Smooth muscle cell (in vitro differentiated cells): ENCODE data around the gene MLC1. TPM values are rescaled to one million over a fixed set of nuclear protein-coding genes. Genes with fewer than 3 reads are reported as not detected.

Experiments used
- DNase-seq: peaks from one replicate; lab custom pipeline; 2025; ENCODE audit not compliant: unreplicated experiment; lab: John Stamatoyannopoulos, UW
- H2AFZ ChIP-seq: fragments of 200-600 bp; sonication (generic); 2 replicates; pipeline ENCODE4 v1.6.0; 2016; ENCODE audit warnings: antibody characterized with exemption, low read depth, mild to moderate bottlenecking
- H3F3A ChIP-seq: fragments of 200-600 bp; sonication (generic); 2 replicates; pipeline ENCODE4 v1.6.0; 2017; ENCODE audit warnings: antibody characterized with exemption, low read depth
- H3K27ac ChIP-seq: fragments of 200-600 bp; sonication (generic); 2 replicates; pipeline ENCODE4 v1.5.1; 2016; ENCODE audit warnings: low read depth, mild to moderate bottlenecking
- H3K27me3 ChIP-seq: fragments of 200-600 bp; sonication (generic); 2 replicates; pipeline ENCODE4 v1.6.1; 2016; ENCODE audit warnings: low read depth, mild to moderate bottlenecking
- H3K36me3 ChIP-seq: fragments of 200-600 bp; sonication (generic); 2 replicates; pipeline ENCODE4 v1.5.1; 2016; ENCODE audit warnings: low read depth
- H3K4me1 ChIP-seq: fragments of 200-600 bp; sonication (generic); 2 replicates; pipeline ENCODE4 v1.5.1; 2016; ENCODE audit warnings: low read depth
- H3K4me2 ChIP-seq: fragments of 200-600 bp; sonication (generic); 2 replicates; pipeline ENCODE4 v1.6.0; 2016; ENCODE audit warnings: mild to moderate bottlenecking
- H3K4me3 ChIP-seq: fragments of 200-600 bp; sonication (generic); 2 replicates; pipeline ENCODE4 v1.5.1; 2016; ENCODE audit warnings: mild to moderate bottlenecking
- H3K79me2 ChIP-seq: fragments of 200-600 bp; sonication (generic); 2 replicates; pipeline ENCODE4 v1.6.0; 2016; ENCODE audit warnings: low read depth, mild to moderate bottlenecking
- H3K9ac ChIP-seq: fragments of 200-600 bp; sonication (generic); 2 replicates; pipeline ENCODE4 v1.6.0; 2016; ENCODE audit warnings: low read depth
- H3K9me3 ChIP-seq: fragments of 200-600 bp; sonication (generic); replicated peaks from 2 replicates; pipeline ENCODE4 v1.5.1; 2016; ENCODE audit warnings: low read depth
- H4K20me1 ChIP-seq: fragments of 200-600 bp; sonication (generic); 2 replicates; pipeline ENCODE4 v1.6.0; 2016; ENCODE audit warnings: low read depth
- WGBS: methylation state at CpG from one replicate; pipeline ENCODE4 v1.1.7; 2016; ENCODE audit warnings: low lambda C conversion rate; 5-methylcytosine and 5-hydroxymethylcytosine counted together
- polyA plus RNA-seq: library from polyadenylated mRNA; unstranded; fragments of >200 nt; fragmentation: Nextera tagmentation; extraction: Ambion mirVana; gene quantifications from 2 replicates; pipeline ENCODE4 v1.2.1, GENCODE V29; 2016
- total RNA-seq: library from RNA; depleted of rRNA; stranded (reverse); fragments of >200 nt; gene quantifications from 2 replicates; pipeline ENCODE4 v1.2.3, GENCODE V29; 2014
- TF ChIP-seq, protein P1 (sequence below): fragments of 200-600 bp; sonication (generic); IDR thresholded peaks from 2 replicates; pipeline ENCODE4 v1.5.1; 2017; ENCODE audit warnings: borderline replicate concordance, mild to moderate bottlenecking, antibody characterized with exemption; ENCODE audit not compliant: insufficient read depth, poor library complexity, severe bottlenecking

MLC1 gene
- total and polyA plus RNA-seq, 2 experiments from 2014 or later = 4.2 to 6.3 TPM

DNA sequence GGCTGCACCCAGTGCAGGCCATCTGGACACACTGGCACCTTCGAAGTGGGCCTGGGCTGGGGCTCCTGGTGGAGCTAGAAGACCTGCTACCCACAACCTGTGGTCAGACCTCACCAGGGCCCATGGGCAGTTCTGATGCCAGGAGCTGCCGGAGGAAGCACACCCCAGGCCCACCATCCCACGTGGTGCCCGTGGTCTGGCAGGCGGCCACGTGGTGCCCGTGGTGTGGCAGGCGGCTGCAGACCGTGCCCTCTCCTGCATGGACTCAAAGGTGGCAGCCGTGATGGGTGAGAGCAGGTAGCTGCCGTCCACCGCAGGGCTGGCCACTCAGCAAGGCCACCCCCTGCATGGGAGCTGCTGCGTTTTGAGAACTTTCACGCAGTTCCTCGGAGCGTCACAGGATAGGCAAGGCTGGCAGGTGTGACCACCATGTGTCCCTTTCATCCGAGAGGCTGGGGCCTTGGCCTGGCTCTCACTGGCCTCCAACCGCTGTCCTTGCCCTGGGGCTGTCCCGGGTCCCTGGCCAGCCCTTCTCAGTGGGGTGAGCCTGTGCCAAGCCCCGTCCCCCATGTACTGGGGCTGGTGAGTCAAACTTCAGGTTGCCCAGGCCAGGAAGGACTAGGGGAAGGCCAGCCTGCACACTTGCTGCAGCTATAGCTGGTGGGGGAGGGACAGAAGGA lies 68.8 kb downstream of the MLC1 start:
- H3K9ac ChIP-seq = no peak overlapping the region
- H3K27me3 ChIP-seq = peaks cover 38% of the 10 kb centered on the region
- H3K36me3 ChIP-seq = no peaks in the 10 kb centered on the region
- no peak overlapping the region for H2AFZ ChIP-seq
- H3K79me2 ChIP-seq = no peaks in the 10 kb centered on the region
- H4K20me1 ChIP-seq = no peaks in the 10 kb centered on the region
- no peaks in the 10 kb centered on the region for H3K9me3 ChIP-seq
- H3K4me1 ChIP-seq = peaks cover 5% of the 10 kb centered on the region
- DNase-seq = no peak
- TF ChIP-seq, protein P1, sequence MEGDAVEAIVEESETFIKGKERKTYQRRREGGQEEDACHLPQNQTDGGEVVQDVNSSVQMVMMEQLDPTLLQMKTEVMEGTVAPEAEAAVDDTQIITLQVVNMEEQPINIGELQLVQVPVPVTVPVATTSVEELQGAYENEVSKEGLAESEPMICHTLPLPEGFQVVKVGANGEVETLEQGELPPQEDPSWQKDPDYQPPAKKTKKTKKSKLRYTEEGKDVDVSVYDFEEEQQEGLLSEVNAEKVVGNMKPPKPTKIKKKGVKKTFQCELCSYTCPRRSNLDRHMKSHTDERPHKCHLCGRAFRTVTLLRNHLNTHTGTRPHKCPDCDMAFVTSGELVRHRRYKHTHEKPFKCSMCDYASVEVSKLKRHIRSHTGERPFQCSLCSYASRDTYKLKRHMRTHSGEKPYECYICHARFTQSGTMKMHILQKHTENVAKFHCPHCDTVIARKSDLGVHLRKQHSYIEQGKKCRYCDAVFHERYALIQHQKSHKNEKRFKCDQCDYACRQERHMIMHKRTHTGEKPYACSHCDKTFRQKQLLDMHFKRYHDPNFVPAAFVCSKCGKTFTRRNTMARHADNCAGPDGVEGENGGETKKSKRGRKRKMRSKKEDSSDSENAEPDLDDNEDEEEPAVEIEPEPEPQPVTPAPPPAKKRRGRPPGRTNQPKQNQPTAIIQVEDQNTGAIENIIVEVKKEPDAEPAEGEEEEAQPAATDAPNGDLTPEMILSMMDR = no peak
- peak overlapping the region; percentile 6 for H3K4me2 ChIP-seq
- H3K4me3 ChIP-seq = no peak overlapping the region
- 95% methylated on average over 20 of the region's 20 CpGs for WGBS
- peaks cover 4% of the 10 kb centered on the region for H3F3A ChIP-seq
- no peak overlapping the region for H3K27ac ChIP-seq

- Histone ChIP-seq H3K4me3 (no peak overlapping the region), H3K27me3 (peaks cover 46% of the 10 kb centered on the region), H3K9ac (no peak overlapping the region), H3K9me3 (no peaks in the 10 kb centered on the region), H3K36me3 (no peaks in the 10 kb centered on the region), H3K4me2 (no peak overlapping the region), H3K27ac (no peak overlapping the region), H4K20me1 (no peaks in the 10 kb centered on the region), H2AFZ (no peak overlapping the region), H3F3A (peaks cover 4% of the 10 kb centered on the region), H3K79me2 (no peaks in the 10 kb centered on the region), H3K4me1 (peaks cover 5% of the 10 kb centered on the region)
- TF ChIP-seq, protein P1 = no peak
- WGBS = 96% methylated on average over 5 of the region's 30 CpGs
- no peak for DNase-seq
These were observed 69.5 kb downstream of the MLC1 start for GRCh38 chr22:50015451-50016307.

DNA sequence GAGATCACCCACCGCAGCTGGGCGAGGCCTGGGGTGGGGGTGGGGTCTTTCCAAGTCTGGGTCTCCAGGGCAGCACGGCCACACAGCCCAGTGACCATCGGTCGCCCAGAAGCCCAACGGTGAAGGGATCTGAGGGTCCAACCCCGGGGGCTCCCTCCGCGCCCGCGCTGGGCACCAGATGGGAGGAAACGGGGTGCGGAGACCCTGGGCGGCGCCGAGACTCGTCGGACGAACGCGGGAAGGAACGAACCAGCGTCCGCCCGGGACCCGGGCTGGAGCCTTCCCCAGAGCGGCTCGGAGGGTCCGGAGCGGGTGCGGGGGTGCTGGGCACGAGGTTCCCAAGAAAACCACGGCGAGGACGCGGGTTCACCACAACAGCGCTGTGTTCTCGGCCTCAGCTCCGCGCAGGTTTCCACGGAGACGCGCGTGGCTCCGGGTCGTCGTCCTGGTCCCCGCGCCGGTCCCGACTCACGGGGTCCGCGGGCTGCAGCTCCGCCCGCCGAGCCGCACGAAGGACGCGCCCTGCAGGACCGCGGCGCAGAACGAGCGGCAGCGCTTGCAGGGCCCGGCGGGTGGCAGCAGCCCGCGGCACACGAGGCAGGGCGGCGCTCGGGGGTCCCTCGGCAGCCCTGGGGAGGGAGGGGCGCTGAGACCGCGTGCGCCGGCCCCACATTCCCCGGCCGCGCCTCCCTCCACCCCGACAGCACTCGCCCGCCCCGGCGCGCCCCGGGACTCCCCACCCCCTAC lies 70.4 kb downstream of the MLC1 start:
- 19% methylated on average over 43 of the region's 91 CpGs for whole genome bisulfite sequencing
- Histone ChIP-seq H3K36me3 (no peaks in the 10 kb centered on the region), H3K9ac (no peak overlapping the region), H3K4me1 (peaks cover 5% of the 10 kb centered on the region), H3K4me3 (peak overlapping the region; percentile 23), H3F3A (peaks cover 4% of the 10 kb centered on the region), H3K27me3 (peaks cover 55% of the 10 kb centered on the region), H3K4me2 (peak overlapping the region; percentile 78), H4K20me1 (no peaks in the 10 kb centered on the region), H3K27ac (no peak overlapping the region), H3K79me2 (no peaks in the 10 kb centered on the region), H3K9me3 (no peaks in the 10 kb centered on the region), H2AFZ (no peak overlapping the region)
- DNase-seq = no peak
- TF ChIP-seq, protein P1 = no peak
